Astrocyte (in vitro differentiated cells and primary cell): ENCODE measurements around the gene CIAO3. TPM values are rescaled to one million over a fixed set of nuclear protein-coding genes. Genes with fewer than 3 reads are reported as not detected.

Experiments
- DNase-seq: peaks from one replicate; pipeline ENCODE4 v3.0.0-alpha.2; 2010; ENCODE audit warnings: low read depth
- FAIRE-seq: peaks from 2 replicates; lab custom pipeline; 2011; peaks lifted over from hg19 to GRCh38; lab: Jason Lieb, UNC
- H2AFZ ChIP-seq: 2 replicates; pipeline ENCODE4 v1.6.0; 2012; ENCODE audit warnings: low read depth, low read length, inconsistent platforms
- H3K27ac ChIP-seq: 2 replicates; pipeline ENCODE4 v1.5.1; 2011; ENCODE audit warnings: low read depth, low read length, inconsistent platforms
- H3K27me3 ChIP-seq: 2 replicates; pipeline ENCODE4 v1.6.0; 2011; ENCODE audit warnings: low read length, inconsistent platforms; ENCODE audit not compliant: insufficient read depth
- H3K36me3 ChIP-seq: 2 replicates; pipeline ENCODE4 v1.5.1; 2011; ENCODE audit warnings: low read length, inconsistent platforms; ENCODE audit not compliant: insufficient read depth
- H3K4me1 ChIP-seq: 2 replicates; pipeline ENCODE4 v1.5.1; 2011; ENCODE audit warnings: low read length, inconsistent platforms; ENCODE audit not compliant: insufficient read depth
- H3K4me2 ChIP-seq: 2 replicates; pipeline ENCODE4 v1.6.0; 2012; ENCODE audit warnings: low read length, inconsistent platforms
- H3K4me3 ChIP-seq: 2 replicates; pipeline ENCODE4 v1.5.1; 2011; ENCODE audit warnings: low read depth, mild to moderate bottlenecking, low read length, inconsistent platforms; ENCODE audit not compliant: insufficient read depth
- H3K79me2 ChIP-seq: 2 replicates; pipeline ENCODE4 v1.6.0; 2012; ENCODE audit warnings: mild to moderate bottlenecking, low read length, inconsistent platforms; ENCODE audit not compliant: insufficient read depth
- H3K9ac ChIP-seq: 2 replicates; pipeline ENCODE4 v1.6.0; 2012; ENCODE audit warnings: mild to moderate bottlenecking, low read length, inconsistent platforms
- H3K9me3 ChIP-seq: 2 replicates; pipeline ENCODE4 v1.5.1; 2012; ENCODE audit warnings: low read depth, mild to moderate bottlenecking, low read length, inconsistent platforms; ENCODE audit not compliant: insufficient read depth
- H4K20me1 ChIP-seq: 2 replicates; pipeline ENCODE4 v1.6.0; 2012; ENCODE audit warnings: low read length, inconsistent platforms; ENCODE audit not compliant: insufficient read depth
- H3K27ac Mint-ChIP-seq: one replicate; pipeline ENCODE4 v1.8.0; 2021; ENCODE audit warnings: mild to moderate bottlenecking, mixed read lengths; ENCODE audit not compliant: unreplicated experiment
- H3K27me3 Mint-ChIP-seq: one replicate; pipeline ENCODE4 v1.8.0; 2021; ENCODE audit warnings: low read depth, mixed read lengths; ENCODE audit not compliant: unreplicated experiment
- H3K36me3 Mint-ChIP-seq: one replicate; pipeline ENCODE4 v1.8.0; 2021; ENCODE audit warnings: low read depth, mixed read lengths; ENCODE audit not compliant: unreplicated experiment
- H3K4me1 Mint-ChIP-seq: one replicate; pipeline ENCODE4 v1.8.0; 2021; ENCODE audit warnings: low read depth, mixed read lengths; ENCODE audit not compliant: unreplicated experiment
- H3K4me3 Mint-ChIP-seq: one replicate; pipeline ENCODE4 v1.8.0; 2021; ENCODE audit warnings: mild to moderate bottlenecking, moderate library complexity, mixed read lengths; ENCODE audit not compliant: unreplicated experiment
- H3K9me3 Mint-ChIP-seq: one replicate; pipeline ENCODE4 v1.8.0; 2021; ENCODE audit warnings: mild to moderate bottlenecking, mixed read lengths; ENCODE audit not compliant: unreplicated experiment
- CTCF ChIP-seq: IDR thresholded peaks from 2 replicates; pipeline ENCODE4 v1.5.1; 2011; ENCODE audit warnings: low read depth, mild to moderate bottlenecking, inconsistent platforms, low read length, moderate library complexity; ENCODE audit not compliant: insufficient read depth
- EZH2 ChIP-seq: IDR thresholded peaks from 2 replicates; pipeline ENCODE4 v1.6.1; 2012; ENCODE audit warnings: mild to moderate bottlenecking, low read length, inconsistent platforms; ENCODE audit not compliant: insufficient read depth
- total RNA-seq: library from RNA; stranded (reverse); gene quantifications from 2 replicates; pipeline ENCODE4 v1.2.1, GENCODE V29; 2021

Gene CIAO3
- total RNA-seq, 1 donor from 2014 or later: 19.6 TPM

GRCh38 chr16:720447-720989 lies 20.3 kb downstream of the CIAO3 start:
- H3K36me3 Mint-ChIP-seq: no peaks in the 10 kb centered on the region
- FAIRE-seq: no peak
- peak overlapping the region; percentile 91 for H2AFZ ChIP-seq

GRCh38 chr16:719815-720446 lies 20.9 kb downstream of the CIAO3 start:
- no peak for DNase-seq

More at GRCh38 chr16:720447-720989, 20.3 kb downstream of the CIAO3 start:
- no peaks in the 10 kb centered on the region for H3K4me1 Mint-ChIP-seq
- Histone ChIP-seq H3K27me3 (no peaks in the 10 kb centered on the region), H3K4me3 (peak overlapping the region; percentile 73), H3K9me3 (no peaks in the 10 kb centered on the region), H3K4me2 (peak overlapping the region; percentile 99), H3K36me3 (no peaks in the 10 kb centered on the region), H3K79me2 (peaks cover 7% of the 10 kb centered on the region), H3K4me1 (peaks cover 31% of the 10 kb centered on the region), H3K9ac (peak overlapping the region; percentile 83), H3K27ac (peak overlapping the region; percentile 65), H4K20me1 (peaks cover 50% of the 10 kb centered on the region)
- H3K27me3 Mint-ChIP-seq: no peaks in the 10 kb centered on the region
- peak overlapping the region; percentile 26 for H3K27ac Mint-ChIP-seq
- H3K9me3 Mint-ChIP-seq: no peaks in the 10 kb centered on the region
- H3K4me3 Mint-ChIP-seq: peak overlapping the region; percentile 86
- peak; percentile 58 for DNase-seq
- TF ChIP-seq CTCF (no peak), EZH2 (no peak)

More at GRCh38 chr16:719815-720446, 20.9 kb downstream of the CIAO3 start:
- Histone ChIP-seq H2AFZ (peak overlapping the region; percentile 91), H3K4me3 (peak overlapping the region; percentile 73), H3K4me2 (peak overlapping the region; percentile 99), H3K9me3 (no peaks in the 10 kb centered on the region), H4K20me1 (peaks cover 50% of the 10 kb centered on the region), H3K27ac (no peak overlapping the region), H3K27me3 (no peaks in the 10 kb centered on the region), H3K9ac (peak overlapping the region; percentile 83), H3K4me1 (peaks cover 31% of the 10 kb centered on the region), H3K79me2 (peaks cover 7% of the 10 kb centered on the region), H3K36me3 (no peaks in the 10 kb centered on the region)
- Mint-ChIP-seq H3K4me1 (no peaks in the 10 kb centered on the region), H3K36me3 (no peaks in the 10 kb centered on the region), H3K27ac (peak overlapping the region; percentile 26), H3K27me3 (no peaks in the 10 kb centered on the region), H3K4me3 (peak overlapping the region; percentile 86), H3K9me3 (no peaks in the 10 kb centered on the region)
- no peak for FAIRE-seq
- TF ChIP-seq CTCF (peak; percentile 13), EZH2 (no peak)
